GDM1 (cell line): ENCODE data around the gene ZNF296.

Source experiments
- DNase-seq: peaks from one replicate; lab custom pipeline; 2025; lab: John Stamatoyannopoulos, UW

The ZNF296 gene

DNA sequence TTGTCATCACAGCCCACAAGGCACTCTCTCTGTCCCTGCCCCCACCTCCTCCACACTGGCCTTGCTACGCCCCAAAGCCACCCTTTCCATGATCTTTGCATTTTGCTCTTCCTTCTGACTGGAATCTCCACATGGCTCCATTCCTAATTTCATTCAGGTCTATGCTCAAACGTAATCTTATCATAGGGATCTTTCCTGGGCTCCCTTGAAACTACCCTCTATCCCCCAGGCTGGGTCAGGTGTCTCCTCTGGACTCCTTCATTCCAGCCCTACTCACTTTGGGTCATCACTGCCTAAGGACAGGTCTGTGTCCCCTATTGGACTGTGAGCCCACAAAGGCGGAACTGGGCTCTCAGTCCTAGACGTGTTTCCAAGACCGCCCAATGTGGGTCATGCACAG, 5.9 kb upstream of the ZNF296 start:
- DNase-seq: no peak

DNA sequence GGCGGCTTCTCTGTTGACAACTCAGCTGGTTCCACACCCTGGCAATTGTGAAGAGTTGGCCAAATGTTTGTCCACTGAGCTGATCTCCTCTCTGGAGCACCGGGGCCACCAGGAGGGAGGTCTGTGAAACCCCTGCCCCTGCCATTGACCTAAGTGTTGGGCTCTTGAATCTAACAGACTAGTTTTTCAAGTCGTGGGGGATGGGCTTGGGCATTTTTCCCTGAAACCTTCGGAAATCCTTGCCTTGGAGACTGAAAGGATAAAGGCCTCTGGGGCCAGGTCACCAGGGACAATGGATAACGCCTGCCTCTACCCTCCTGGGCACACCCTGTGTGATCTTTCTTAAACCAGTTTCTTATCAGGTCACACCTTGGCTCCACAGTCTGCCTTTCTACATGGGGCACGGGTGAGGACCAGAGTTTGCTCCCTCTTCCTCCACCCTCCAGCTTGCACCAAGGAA, 3.7 kb upstream of the ZNF296 start:
- no peak for DNase-seq

DNA sequence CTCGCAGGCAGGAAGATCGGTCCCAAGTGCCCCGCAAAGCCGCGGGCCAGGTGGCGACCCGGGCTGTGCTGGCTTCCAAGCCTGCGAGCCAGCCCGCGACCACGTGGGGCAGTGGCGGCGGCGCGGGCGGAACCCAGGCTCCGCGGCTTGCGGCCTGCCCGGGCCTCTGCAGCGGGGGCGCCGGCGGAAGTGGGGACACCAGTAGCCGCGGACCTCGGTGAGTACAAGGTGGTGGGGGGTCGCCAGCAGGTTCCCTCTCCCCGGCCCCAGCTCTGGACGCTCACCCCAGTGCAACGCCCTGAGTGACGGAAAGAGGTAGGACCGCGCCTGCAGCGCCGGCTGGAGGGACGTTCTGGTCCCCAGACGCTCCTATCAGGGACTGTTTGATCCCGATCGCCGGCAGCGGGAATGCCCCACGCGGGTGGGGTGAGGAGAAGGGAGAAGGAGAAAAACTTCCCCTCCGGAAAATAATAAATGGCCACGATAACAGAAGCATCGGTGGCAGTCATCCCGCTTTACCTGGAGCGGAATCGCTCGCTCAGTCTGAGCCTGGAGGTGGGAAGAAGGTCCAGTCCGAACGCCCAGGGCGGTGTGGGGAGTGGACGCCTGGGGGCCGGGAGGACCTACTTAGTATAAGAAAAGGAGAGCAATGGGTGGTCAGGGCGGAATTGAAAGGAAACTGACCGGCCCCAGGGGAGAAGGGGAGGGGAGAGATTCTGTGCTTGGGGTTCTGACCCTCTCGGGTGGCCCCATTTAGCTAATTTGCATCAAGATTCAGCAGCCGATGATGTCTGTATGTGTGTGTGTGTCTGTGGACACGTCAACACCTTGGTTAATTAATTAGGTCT, 3.0 kb upstream of the ZNF296 start, which contains the start of gene GEMIN7:
Gene GEMIN7 (plus strand): TSS at position 198 of the 848 bp plus-strand sequence. CDS start 10,855 bp downstream, outside the sequence.
- DNase-seq: peak; percentile 73

DNA sequence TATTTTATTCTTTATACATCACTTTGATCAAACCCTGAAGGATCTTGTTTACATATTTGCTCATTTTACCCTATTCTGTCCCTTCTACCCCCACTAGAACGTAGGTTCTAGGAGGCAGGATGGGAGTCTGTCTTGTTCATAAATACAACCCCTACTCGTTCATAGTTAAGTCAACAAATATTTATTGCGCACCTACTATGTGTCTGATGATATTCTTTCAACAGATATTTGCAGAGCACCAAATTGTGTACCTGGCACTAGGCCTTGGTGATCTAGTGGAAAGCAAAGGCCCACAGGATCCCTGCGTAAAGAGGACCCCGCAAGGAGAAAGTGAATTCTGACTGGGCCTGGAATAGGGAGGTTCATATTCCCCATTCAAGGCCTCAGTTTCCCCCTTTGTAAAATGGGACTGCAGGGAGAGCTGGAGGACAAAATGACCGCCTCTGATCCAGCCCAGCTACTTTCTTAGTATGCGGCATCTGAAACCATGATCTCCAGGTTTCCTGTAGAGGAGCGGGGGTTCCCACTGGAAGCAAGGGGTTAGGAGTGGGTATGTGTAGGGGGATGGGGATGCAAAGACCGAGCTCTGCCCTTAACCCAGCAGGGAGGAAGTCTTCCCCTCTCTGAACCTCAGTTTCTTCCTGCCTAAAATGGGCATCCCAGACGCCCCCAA, 2.2 kb upstream of the ZNF296 start:
- DNase-seq: no peak

DNA sequence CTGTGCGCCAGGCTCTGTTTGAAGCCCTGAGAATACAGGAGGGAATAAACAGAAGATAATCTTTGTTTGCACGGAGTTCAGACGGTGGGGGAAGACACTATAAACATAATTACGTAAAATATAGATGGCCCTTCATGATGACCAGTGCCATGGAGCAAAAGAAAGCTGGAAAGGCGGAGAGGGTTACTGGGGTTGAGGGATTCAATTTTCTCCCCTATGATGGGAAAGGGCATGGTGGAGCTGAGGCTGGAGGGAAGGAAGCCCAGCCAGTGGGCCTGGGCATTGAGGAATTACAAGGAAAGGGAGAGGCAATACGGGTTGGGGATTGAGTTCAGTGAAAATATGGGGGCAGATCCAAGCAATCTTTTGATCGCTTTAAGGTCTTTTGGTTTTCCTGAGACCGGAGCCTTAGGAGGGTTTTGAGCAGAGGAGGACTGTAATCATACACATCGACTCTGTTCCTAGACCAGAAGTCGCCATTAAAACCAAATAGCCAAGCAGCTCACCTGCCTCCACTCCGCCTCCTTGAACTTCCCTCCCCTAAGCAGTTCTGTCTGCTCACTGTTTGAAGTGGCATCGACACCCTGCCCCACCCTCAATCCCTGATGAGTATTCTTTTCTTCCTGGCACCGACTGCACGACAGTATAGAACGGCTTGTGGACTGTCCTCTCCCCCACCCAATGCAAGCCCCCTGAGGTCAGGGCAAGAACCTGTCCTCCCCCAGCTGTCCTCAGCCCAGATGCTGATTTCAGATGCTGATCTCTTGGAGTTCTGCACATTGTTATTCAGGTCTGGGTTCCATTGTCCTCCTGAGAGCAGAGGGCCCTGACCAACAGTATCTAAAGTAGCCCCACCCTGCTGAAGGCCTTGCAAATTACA, 813 bp upstream of the ZNF296 start:
- DNase-seq: no peak

DNA sequence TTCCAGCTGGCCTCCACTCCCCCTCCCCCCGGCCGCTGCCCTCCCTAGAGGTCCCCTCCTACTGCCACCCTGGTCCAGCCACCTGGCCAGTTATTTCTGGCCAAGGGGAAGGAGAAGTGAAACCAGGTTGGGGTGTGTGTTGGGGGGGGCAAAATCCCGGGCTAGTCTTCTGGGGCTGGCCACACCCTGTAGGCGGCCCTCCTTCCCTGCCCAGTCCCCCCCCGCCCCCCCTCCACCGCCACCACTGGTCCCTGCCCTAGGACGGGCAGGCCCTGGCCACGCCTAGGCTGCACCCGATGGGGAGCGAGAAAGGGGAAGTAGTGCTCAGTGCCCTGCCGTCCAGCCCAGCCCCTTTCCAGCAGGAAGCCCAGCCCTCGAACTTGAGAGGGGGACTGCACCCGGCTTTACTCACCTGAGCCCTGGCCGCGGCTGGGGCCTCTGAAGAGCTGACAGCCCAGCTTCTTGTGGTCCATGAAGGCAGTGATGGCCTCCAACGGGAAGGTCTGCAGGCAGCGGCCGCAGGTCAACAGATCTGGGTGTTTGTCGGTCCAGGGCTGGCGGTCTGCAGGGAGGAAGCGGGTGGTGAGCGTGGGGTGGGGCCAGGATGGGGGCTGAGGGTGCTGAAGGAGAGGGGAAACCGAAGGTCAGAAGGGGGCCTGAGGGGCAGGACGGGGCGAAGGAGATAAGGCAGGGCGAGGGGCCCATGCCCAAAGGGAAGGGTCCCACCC, 813 bp downstream of the ZNF296 start:
- DNase-seq: peak; percentile 81

DNA sequence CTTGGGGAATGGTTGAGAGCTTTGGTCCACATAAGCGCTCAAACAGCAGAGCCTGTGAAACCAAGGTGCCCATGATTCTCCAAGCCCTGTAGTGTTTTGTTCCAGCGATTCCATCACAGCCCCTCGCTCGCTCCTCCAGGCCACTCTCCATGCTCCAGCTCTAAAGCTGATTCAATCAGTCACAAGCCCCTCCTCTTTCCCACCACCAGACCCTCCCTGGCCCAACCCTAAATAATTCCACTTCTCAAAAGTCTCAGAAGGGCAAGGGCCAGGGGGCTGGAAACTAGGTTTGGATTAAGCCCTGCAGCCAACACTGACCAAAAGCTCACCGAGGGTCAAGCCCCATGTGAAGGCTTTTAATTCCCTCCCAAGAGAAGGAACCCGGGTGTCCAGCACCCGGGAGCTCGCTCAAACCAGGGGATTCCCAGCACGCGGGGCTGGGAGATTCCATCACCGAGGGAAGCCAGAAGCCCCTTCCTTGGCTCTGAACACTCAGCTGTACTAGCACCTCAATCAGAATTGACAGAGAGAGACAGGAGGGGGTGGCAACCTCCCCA, 1.5 kb downstream of the ZNF296 start:
- no peak for DNase-seq

DNA sequence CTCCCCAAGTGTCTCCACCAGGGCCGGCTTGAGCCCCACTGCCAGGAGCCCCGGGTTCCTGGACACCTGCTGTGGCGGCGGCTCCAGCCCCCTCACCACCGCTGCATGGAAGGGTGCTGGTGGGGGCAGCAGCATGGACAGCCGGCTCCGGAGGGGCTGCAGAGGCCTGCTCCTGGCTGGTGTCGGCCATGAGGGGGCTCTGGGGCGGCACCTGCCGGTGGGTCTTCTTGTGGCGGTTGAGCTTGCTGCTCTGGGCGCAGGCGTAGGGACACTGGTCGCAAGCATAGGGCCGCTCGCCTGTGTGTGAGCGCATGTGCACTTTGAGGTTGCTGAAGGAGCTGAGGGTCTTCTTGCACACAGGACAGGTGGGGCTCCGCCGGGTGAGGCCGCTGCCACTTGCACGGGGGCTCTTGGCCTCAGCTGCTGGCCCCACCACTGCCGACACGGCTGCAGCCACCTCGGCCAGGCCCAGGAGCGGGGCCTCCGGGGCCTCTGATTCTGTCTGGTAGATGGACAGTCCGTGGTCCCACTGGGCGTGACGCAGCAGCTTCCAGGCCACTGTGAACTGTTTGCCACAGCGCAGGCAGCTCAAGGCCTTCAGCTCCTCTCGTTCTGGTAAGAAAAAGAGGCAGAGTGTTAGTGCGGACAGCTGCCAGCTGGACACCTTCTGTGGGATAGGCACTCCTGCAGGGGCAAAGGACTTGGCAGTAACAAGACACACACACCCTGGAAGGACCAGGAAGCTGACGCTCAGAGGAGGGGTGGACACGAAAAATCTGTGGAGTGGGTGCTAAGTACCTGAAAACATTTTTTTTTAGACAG, 4.1 kb downstream of the ZNF296 start:
- no peak for DNase-seq

DNA sequence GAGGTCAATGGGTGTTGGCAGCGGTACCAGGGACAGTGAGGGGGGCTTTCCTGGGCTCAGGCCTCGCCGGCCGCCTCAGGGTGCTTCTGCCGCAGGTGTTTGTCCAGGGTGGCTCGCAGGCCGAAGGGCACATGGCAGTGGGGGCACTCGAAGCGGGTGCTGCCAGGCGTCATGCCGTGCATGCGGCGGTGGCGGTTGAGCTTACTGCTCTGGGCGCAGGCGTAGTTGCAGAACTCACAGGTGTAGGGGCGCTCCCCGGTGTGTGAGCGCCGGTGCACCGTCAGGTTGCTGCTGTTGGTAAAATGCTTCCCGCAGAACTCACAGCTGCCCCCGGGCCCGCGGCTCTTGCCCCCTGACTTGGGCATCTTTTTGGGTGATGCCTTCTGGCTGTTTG, 4.7 kb downstream of the ZNF296 start:
- DNase-seq: no peak

DNA sequence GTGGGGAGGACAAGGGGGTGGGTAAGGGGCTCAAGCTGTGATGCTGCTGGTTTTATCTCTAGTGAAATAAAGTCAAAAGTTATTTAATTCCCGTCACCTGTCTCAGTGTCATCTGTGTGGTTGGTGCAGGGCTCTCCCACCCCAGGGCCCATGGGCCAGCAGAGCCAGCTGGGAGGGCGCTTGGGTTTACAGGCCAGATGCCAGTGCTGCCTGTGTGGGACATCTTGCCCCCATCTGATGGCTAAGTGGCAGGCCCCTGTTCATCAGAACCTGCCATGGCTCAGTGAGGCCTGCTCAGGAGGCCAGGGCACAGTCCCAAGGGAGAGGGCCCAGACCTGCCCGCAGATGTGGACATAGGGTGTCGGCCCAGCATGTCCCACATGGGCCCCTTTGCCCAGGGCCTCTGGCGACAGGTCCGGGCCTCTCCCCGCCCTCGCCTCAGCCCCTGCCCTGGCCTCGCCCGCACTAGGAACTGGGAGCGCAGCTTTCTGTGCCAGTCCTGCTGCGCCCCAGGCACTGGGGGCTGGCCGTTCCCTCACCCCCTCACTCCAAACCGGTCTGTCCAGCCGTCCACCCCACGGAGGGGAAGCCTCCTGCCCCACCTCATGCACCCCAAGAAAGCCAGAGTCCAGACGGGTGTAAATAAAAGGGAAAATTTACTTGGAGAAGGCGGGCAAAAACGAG, 5.3 kb downstream of the ZNF296 start:
- DNase-seq: no peak

DNA sequence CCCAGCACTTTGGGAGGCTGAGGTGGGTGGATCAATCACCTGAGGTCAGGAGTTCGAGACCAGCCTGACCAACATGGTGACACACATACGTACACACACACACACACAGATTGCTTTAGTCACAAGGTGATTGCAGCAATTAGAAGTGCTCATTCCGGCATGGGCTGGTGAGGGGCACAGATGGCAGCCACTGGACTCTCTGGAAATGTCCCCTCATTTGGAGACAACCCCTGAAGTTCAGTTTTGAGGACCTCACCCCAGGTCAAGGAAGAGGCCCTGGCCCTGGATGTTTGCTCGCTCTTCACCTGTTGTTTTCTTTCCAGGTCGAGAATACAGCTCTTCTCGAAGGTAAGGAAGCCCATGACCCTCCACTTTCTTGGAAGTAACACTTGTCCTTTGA, 6.1 kb downstream of the ZNF296 start:
- DNase-seq: no peak

DNA sequence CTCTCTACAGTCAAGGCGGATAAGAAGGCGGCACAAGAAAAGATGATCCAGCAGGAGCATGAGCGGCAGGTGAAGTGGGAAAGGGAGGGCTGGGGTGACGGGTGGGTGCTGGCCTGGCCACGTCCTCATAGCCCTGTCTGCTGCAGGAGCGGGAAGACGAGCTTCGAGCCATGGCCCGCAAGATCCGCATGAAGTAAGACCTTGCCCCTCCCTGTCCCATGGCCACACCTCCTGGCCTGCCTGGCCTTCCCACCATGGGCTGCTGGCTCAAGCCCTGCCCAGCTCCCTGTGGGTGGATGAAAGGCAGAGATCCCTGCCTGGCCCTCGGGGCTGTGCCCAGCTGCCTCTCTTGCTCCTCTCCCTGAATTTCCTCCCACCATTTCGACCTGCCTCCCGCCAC, 7.2 kb downstream of the ZNF296 start:
- DNase-seq: no peak

DNA sequence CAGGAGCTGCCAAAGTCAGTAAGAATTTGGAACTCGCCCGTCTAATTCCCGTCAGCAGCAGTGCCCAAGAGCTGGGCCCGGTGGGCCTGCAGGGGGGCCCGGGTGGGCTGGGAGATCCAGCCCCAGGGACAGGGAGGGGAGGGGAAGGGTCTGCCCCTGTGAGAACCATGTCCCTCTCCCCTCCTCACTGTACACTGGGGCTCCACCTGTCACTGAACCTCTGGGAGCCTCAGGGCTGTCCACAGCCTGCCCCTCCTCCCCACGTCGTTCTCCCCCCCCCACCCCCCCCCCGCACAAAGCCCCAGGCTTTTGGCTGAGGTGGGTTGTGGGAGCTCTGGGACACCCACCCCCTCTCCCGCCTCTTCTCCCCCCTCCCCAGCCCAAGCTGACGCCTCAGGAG, 8.2 kb downstream of the ZNF296 start:
- DNase-seq: no peak

DNA sequence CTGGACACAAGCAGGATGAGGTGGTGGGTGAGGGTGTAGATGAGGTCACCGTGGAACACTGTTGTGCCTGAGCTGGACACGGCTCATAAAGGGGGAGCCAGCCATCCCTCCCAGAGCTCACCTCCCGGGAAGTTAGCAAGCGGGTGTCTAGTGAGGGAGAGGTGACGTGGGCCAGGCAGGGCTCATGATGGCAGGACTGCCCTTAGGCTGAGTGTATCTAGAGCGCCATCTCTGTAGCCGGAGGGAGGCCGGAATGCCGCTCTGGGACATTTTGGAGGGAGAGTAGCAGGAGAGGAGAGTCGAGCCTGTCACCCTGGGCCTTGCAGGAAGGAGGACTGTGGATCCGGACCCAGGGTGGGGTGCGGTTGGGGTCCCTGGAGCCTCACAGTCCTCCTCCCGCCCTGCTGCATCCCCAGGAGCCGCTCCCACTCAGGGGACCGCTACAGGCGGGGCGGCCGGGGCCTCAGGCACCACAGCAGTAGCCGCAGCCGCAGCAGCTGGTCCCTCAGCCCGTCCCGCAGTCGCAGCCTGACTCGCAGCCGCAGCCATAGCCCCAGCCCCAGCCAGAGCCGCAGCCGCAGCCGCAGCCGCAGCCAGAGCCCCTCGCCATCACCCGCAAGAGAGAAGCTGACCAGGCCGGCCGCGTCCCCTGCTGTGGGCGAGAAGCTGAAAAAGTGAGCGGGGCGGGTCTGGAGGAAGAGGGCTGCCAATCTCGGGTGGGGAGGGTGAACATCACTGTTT, 9.2 kb downstream of the ZNF296 start:
- DNase-seq: no peak

DNA sequence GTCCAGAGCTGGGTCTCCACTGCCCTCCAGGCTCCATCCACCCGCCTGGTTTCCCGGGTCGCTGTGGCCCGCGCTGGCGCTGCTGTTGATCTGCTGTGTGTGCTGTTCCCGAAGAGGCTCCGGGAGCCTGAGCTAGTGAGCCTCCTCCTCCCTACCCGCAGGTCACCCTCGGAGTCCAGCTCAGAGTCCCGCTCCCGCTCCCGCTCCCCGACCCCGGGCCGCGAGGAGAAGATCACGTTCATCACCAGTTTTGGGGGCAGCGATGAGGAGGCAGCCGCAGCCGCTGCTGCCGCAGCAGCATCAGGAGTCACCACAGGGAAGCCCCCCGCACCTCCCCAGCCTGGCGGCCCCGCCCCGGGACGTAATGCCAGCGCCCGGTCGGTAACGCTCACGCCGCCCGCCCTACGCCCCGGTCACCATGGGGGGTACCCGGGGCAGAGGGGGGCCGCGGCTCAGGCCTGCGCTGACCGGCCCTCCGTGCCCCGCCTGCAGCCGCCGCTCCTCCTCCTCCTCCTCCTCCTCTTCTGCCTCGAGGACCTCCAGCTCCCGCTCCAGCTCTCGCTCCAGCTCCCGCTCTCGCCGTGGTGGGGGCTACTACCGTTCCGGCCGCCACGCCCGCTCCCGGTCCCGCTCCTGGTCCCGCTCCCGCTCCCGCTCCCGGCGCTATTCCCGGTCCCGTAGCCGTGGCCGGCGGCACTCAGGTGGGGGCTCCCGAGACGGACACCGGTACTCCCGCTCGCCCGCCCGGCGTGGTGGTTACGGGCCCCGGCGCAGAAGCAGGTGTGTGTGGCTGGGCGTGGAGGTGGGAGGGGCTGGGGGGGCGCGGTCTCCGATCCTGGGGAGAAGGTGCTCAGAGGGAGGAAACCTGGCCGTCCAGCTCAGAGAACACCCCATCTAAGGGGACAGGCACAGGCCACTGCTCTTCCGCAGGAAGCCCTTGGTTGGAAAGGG, 12.2 kb downstream of the ZNF296 start:
- no peak for DNase-seq

DNA sequence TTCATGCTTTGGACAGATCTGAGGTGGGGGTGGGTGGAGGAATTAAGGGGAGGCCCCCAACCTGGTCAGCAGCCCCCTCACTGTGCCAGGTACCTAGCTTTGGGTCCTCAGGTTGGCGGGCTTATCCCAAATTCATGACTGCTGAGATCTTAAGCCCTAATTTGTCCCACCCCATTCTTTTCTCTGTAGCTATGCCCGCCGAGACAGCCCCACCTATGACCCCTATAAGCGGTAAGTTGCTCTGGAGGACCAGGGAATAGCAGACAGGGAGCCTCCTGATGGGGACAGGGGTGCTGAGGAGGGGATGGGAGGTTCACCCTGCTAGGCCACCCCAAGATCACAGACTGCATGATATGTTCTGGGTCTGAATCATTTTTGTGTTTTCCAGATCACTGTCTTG, 14.3 kb downstream of the ZNF296 start:
- DNase-seq: no peak

DNA sequence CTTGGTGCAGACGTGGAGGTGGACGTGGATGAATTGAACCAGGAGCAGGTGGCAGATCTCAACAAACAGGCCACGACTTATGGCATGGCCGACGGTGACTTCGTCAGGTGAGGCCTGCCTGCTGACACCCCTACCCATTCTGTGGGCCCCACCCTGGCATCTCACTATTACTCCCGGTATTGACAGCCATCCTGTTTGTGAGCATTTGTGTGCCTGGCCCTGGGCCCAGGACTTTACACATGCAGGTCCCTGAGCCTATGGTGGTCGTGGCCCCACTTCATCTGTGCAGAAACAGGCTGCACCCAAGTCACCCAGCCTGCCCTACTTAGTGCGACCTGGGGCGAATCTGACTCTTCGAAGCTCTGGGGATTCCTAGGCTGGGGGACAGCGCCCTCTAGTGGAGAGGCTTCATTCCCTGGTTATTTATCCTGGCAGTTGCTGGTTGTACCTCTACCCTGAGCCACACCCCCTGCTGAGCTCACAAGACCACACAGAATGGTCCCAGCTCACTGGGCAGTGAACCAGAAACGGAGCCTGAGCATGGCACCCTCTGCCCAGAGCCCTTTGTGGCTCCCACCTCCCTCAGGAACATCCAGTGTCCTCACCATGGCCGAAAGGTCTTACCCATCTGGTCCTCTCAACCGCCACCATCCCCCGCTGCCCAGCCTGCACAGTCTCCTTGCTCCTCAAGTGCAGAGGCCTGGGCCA, 16.9 kb downstream of the ZNF296 start:
- peak; percentile 50 for DNase-seq
